Measurements from ENCODE around the gene OR6C2.

DNA sequence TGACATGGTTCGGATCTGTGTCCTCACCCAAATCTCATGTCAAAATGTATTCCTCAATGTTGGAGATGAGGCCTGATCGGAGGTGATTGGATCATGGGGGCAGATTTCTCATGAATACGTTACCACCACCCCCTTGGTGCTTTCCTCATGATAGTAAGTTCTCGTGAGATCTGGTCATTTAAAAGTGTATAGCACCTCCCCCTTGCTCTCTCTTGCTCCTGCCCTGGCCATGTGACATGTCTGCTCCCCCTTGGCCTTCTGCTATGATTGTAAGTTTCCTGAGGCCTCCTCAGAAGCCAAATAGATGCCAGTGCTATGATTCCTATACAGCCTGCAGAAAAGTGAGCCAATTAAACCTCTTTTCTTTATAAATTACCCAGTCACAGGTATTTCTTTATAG lies 55.4 kb downstream of the OR6C2 start:
- TF ChIP-seq, protein P1, sequence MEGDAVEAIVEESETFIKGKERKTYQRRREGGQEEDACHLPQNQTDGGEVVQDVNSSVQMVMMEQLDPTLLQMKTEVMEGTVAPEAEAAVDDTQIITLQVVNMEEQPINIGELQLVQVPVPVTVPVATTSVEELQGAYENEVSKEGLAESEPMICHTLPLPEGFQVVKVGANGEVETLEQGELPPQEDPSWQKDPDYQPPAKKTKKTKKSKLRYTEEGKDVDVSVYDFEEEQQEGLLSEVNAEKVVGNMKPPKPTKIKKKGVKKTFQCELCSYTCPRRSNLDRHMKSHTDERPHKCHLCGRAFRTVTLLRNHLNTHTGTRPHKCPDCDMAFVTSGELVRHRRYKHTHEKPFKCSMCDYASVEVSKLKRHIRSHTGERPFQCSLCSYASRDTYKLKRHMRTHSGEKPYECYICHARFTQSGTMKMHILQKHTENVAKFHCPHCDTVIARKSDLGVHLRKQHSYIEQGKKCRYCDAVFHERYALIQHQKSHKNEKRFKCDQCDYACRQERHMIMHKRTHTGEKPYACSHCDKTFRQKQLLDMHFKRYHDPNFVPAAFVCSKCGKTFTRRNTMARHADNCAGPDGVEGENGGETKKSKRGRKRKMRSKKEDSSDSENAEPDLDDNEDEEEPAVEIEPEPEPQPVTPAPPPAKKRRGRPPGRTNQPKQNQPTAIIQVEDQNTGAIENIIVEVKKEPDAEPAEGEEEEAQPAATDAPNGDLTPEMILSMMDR (IDR thresholded peaks at IDR 0.05; ENCODE audit: poor library complexity) = no peak
- TF ChIP-seq EZH2phosphoT487 (IDR thresholded peaks at IDR 0.05; ENCODE audit: low read depth, severe bottlenecking, unreplicated experiment) (no peak), EZH2 (IDR thresholded peaks at IDR 0.05; ENCODE audit: borderline replicate concordance) (no peak)

Measured in hepatocyte (in vitro differentiated cells).